Nephron (organoid): Measurements from ENCODE around the gene CUL3.
A peak's percentile ranks its signal among the peaks of the same experiment; 100 is the strongest.
"Not testable (repeated sequence)": the region's sequence is repeated elsewhere in the genome, so short reads cannot be mapped to it uniquely, and the experiment has no call there.

Source experiments
- H3K27ac Mint-ChIP-seq, 3 experiments: 2 replicates each; pipeline ENCODE4 v1.8.0; 2020; ENCODE audit warnings: mixed read lengths in 3 of 3, mild to moderate bottlenecking in 2 of 3, moderate library complexity in 1 of 3
- H3K27me3 Mint-ChIP-seq: 2 replicates; pipeline ENCODE4 v1.8.0; 2021; ENCODE audit warnings: low read depth, mild to moderate bottlenecking, moderate library complexity, mixed read lengths
- H3K36me3 Mint-ChIP-seq: 2 replicates; pipeline ENCODE4 v1.8.0; 2020; ENCODE audit warnings: low read depth, mixed read lengths
- H3K4me1 Mint-ChIP-seq: 2 replicates; pipeline ENCODE4 v1.8.0; 2020; ENCODE audit warnings: mixed read lengths
- H3K4me3 Mint-ChIP-seq, 3 experiments: 2 replicates each; pipeline ENCODE4 v1.8.0; 2020; ENCODE audit warnings: mild to moderate bottlenecking in 3 of 3, mixed read lengths in 3 of 3, moderate library complexity in 2 of 3
- H3K9me3 Mint-ChIP-seq: 2 replicates; pipeline ENCODE4 v1.8.0; 2020; ENCODE audit warnings: mixed read lengths
- CTCF ChIP-seq, 3 experiments: fragments of 200-600 bp; sonication (generic); IDR thresholded peaks; one replicate each; pipeline ENCODE4 v1.5.0; 2021; ENCODE audit warnings: antibody characterized with exemption in 3 of 3; ENCODE audit not compliant: unreplicated experiment in 3 of 3

The CUL3 gene

GRCh38 chr2:224584111-224584784 lies 915 bp downstream of the CUL3 start:
- peaks cover 27% of the 10 kb centered on the region for H3K36me3 Mint-ChIP-seq
- peak overlapping the region; percentile 100 for H3K4me3 Mint-ChIP-seq
- H3K9me3 Mint-ChIP-seq: no peaks in the 10 kb centered on the region
- H3K27ac Mint-ChIP-seq: peak overlapping the region; percentile 94 to 100 (median 99)
- no peak for TF ChIP-seq CTCF (IDR thresholded peaks at IDR 0.05; ENCODE audit: unreplicated experiment in 3 of 3)
- H3K27me3 Mint-ChIP-seq: no peaks in the 10 kb centered on the region
- H3K4me1 Mint-ChIP-seq: peaks cover 40% of the 10 kb centered on the region

- H3K9me3 Mint-ChIP-seq, H3K27me3 Mint-ChIP-seq: not testable (repeated sequence)
- peak overlapping the region in 1 of 3 experiments; percentile 43 for H3K27ac Mint-ChIP-seq
- peak overlapping the region; percentile 100 for H3K4me3 Mint-ChIP-seq
- H3K36me3 Mint-ChIP-seq: peaks cover 27% of the 10 kb centered on the region
- peaks cover 44% of the 10 kb centered on the region for H3K4me1 Mint-ChIP-seq
Observed at GRCh38 chr2:224583033-224583432, 2.1 kb downstream of the CUL3 start.

GRCh38 chr2:224580248-224580647 lies 4.9 kb downstream of the CUL3 start:
- H3K4me1 Mint-ChIP-seq: peaks cover 53% of the 10 kb centered on the region
- TF ChIP-seq CTCF (IDR thresholded peaks at IDR 0.05; ENCODE audit: unreplicated experiment in 3 of 3): no peak
- no peak overlapping the region for H3K27ac Mint-ChIP-seq
- H3K27me3 Mint-ChIP-seq: no peaks in the 10 kb centered on the region
- peaks cover 27% of the 10 kb centered on the region for H3K36me3 Mint-ChIP-seq
- peak overlapping the region in 1 of 3 experiments; percentile 40 for H3K4me3 Mint-ChIP-seq
- H3K9me3 Mint-ChIP-seq: no peaks in the 10 kb centered on the region

- no peak for TF ChIP-seq CTCF (IDR thresholded peaks at IDR 0.05; ENCODE audit: unreplicated experiment in 3 of 3)
- Mint-ChIP-seq H3K27me3 (no peaks in the 10 kb centered on the region), H3K27ac (peak overlapping the region; percentile 26 to 60 (median 33)), H3K36me3 (peaks cover 27% of the 10 kb centered on the region), H3K9me3 (no peaks in the 10 kb centered on the region), H3K4me3 (peak overlapping the region; percentile 3 to 40 (median 11)), H3K4me1 (peaks cover 61% of the 10 kb centered on the region)
Observed at GRCh38 chr2:224579411-224579810, 5.8 kb downstream of the CUL3 start.

- no peaks in the 10 kb centered on the region for H3K9me3 Mint-ChIP-seq
Observed at GRCh38 chr2:224577541-224577940, 7.6 kb downstream of the CUL3 start.

GRCh38 chr2:224576088-224576715 lies 9.0 kb downstream of the CUL3 start:
- no peak for TF ChIP-seq CTCF (IDR thresholded peaks at IDR 0.05; ENCODE audit: unreplicated experiment in 3 of 3)

More at GRCh38 chr2:224577541-224577940, 7.6 kb downstream of the CUL3 start:
- H3K36me3 Mint-ChIP-seq: peaks cover 16% of the 10 kb centered on the region
- no peak for TF ChIP-seq CTCF (IDR thresholded peaks at IDR 0.05; ENCODE audit: unreplicated experiment in 3 of 3)
- no peak overlapping the region for H3K27ac Mint-ChIP-seq
- H3K4me3 Mint-ChIP-seq: no peak overlapping the region
- peaks cover 62% of the 10 kb centered on the region for H3K4me1 Mint-ChIP-seq
- H3K27me3 Mint-ChIP-seq: no peaks in the 10 kb centered on the region

More at GRCh38 chr2:224576088-224576715, 9.0 kb downstream of the CUL3 start:
- peak overlapping the region in 1 of 3 experiments; percentile 3 for H3K4me3 Mint-ChIP-seq
- no peaks in the 10 kb centered on the region for H3K9me3 Mint-ChIP-seq
- H3K4me1 Mint-ChIP-seq: peaks cover 70% of the 10 kb centered on the region
- H3K27ac Mint-ChIP-seq: peak overlapping the region in 1 of 3 experiments; percentile 49
- H3K27me3 Mint-ChIP-seq: no peaks in the 10 kb centered on the region
- peaks cover 11% of the 10 kb centered on the region for H3K36me3 Mint-ChIP-seq
